ENCODE measurements around the gene NRP1.

Gene NRP1

DNA sequence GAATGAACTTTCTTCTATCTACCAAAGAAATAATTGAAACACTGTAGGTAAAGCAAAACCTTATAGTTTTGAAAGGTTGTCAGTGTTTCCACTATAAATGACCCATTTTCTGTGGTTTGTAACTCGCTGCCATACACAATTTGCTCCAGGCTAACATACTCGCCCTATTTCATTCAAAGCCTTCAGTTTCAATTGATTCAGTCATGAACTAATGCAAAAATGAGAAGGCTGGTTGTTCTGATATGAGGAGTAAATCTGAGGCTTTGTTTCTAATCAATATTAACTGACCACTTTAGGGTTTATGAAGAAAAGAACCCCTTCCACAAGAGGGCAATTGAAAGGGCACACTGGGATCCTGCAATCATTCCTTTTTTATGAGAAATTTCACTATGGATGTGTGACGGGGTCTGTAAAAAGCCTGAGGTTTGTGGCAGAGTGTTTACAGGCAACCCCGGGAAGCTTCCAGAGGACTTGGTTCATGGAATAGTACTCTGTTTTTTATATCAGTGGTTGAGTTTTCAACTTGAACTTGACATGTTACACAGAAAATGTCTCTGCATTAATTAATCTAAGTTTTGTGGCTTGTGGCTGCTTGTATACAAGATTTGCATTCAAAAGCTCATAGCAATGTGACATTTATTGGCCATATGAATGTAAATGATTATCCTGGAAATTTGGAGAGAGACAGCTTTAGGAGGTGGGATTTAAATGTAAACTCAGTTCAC lies 133.2 kb downstream of the NRP1 start:
- TF ChIP-seq ZFP30 (CRISPR knock-in tag; IDR thresholded peaks at IDR 0.05): no peak
- no peak for TF ChIP-seq ZNF8 (CRISPR knock-in tag; IDR thresholded peaks at IDR 0.05)
- no peak for TF ChIP-seq ZNF70 (CRISPR knock-in tag; IDR thresholded peaks at IDR 0.05)
- no peak for TF ChIP-seq ARNTL (CRISPR knock-in tag; IDR thresholded peaks at IDR 0.05; ENCODE audit: borderline replicate concordance, low read depth)
- no peak for TF ChIP-seq RARB (CRISPR knock-in tag; IDR thresholded peaks at IDR 0.05)
- no peak for TF ChIP-seq CSDC2 (CRISPR knock-in tag; IDR thresholded peaks at IDR 0.05)
- no peak for TF ChIP-seq PPARA (CRISPR knock-in tag; IDR thresholded peaks at IDR 0.05; ENCODE audit: borderline replicate concordance)
- no peak for TF ChIP-seq TCF4 (CRISPR knock-in tag; IDR thresholded peaks at IDR 0.05; ENCODE audit: borderline replicate concordance)
- TF ChIP-seq BACH2 (CRISPR knock-in tag; IDR thresholded peaks at IDR 0.05; ENCODE audit: borderline replicate concordance): no peak
- no peak for ATAC-seq

DNA sequence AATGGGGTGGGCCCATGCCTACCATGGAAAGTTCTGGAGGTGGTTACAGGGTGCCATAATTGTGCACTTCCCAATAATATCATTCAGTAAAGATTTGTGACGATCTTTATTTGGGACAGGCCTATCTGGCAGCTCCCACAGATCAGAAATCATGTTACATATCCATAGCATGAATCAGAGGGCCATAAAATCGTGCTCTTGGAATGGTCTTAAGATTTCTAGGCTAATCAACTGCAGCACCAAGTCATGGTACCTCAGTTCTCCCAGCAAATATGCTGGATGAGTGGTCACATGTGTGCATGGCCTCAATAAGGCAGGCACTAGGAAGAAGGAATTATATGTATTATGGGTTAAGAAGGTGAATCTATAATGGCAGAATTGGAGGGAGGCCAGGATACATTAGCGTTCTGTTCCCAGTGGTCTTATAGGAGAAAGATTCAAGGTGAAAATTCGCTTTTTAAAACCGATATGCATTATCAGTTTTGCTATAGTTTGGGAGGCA lies 134.7 kb downstream of the NRP1 start:
- TF ChIP-seq ISL1 (CRISPR knock-in tag; IDR thresholded peaks at IDR 0.05) (no peak), CSDC2 (CRISPR knock-in tag; IDR thresholded peaks at IDR 0.05) (no peak)

GRCh38 chr10:33198610-33199009 lies 135.9 kb downstream of the NRP1 start:
- ATAC-seq: no peak
- TF ChIP-seq ZFP3 (CRISPR knock-in tag; IDR thresholded peaks at IDR 0.05) (no peak), ESRRG (CRISPR knock-in tag; IDR thresholded peaks at IDR 0.05) (no peak), ISL1 (CRISPR knock-in tag; IDR thresholded peaks at IDR 0.05) (no peak), BACH2 (CRISPR knock-in tag; IDR thresholded peaks at IDR 0.05; ENCODE audit: borderline replicate concordance) (no peak), PATZ1 (CRISPR knock-in tag; IDR thresholded peaks at IDR 0.05; ENCODE audit: borderline replicate concordance) (no peak), TCF4 (CRISPR knock-in tag; IDR thresholded peaks at IDR 0.05; ENCODE audit: borderline replicate concordance) (no peak), ZC3H10 (CRISPR knock-in tag; IDR thresholded peaks at IDR 0.05) (no peak), SNAI2 (CRISPR knock-in tag; IDR thresholded peaks at IDR 0.05) (no peak)
- TF ChIP-seq, protein P1, sequence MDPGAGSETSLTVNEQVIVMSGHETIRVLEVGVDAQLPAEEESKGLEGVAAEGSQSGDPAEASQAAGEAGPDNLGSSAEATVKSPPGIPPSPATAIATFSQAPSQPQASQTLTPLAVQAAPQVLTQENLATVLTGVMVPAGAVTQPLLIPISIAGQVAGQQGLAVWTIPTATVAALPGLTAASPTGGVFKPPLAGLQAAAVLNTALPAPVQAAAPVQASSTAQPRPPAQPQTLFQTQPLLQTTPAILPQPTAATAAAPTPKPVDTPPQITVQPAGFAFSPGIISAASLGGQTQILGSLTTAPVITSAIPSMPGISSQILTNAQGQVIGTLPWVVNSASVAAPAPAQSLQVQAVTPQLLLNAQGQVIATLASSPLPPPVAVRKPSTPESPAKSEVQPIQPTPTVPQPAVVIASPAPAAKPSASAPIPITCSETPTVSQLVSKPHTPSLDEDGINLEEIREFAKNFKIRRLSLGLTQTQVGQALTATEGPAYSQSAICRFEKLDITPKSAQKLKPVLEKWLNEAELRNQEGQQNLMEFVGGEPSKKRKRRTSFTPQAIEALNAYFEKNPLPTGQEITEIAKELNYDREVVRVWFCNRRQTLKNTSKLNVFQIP (CRISPR knock-in tag; IDR thresholded peaks at IDR 0.05; ENCODE audit: borderline replicate concordance, low read depth): no peak
- TF ChIP-seq, protein P2, sequence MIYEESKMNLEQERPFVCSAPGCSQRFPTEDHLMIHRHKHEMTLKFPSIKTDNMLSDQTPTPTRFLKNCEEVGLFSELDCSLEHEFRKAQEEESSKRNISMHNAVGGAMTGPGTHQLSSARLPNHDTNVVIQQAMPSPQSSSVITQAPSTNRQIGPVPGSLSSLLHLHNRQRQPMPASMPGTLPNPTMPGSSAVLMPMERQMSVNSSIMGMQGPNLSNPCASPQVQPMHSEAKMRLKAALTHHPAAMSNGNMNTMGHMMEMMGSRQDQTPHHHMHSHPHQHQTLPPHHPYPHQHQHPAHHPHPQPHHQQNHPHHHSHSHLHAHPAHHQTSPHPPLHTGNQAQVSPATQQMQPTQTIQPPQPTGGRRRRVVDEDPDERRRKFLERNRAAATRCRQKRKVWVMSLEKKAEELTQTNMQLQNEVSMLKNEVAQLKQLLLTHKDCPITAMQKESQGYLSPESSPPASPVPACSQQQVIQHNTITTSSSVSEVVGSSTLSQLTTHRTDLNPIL (CRISPR knock-in tag; IDR thresholded peaks at IDR 0.05; ENCODE audit: low read depth): no peak

More for the DNA sequence above, 134.7 kb downstream of the NRP1 start:
- ATAC-seq: no peak

GRCh38 chr10:33196710-33197491 lies 137.6 kb downstream of the NRP1 start:
- no peak for ATAC-seq
- TF ChIP-seq TOX (CRISPR knock-in tag; IDR thresholded peaks at IDR 0.05; ENCODE audit: borderline replicate concordance): no peak
- no peak for TF ChIP-seq ZNF8 (CRISPR knock-in tag; IDR thresholded peaks at IDR 0.05)
- no peak for TF ChIP-seq ISL1 (CRISPR knock-in tag; IDR thresholded peaks at IDR 0.05)
- TF ChIP-seq RARB (CRISPR knock-in tag; IDR thresholded peaks at IDR 0.05): no peak
- TF ChIP-seq, protein P2 (CRISPR knock-in tag; IDR thresholded peaks at IDR 0.05; ENCODE audit: low read depth): no peak
- TF ChIP-seq TCF4 (CRISPR knock-in tag; IDR thresholded peaks at IDR 0.05; ENCODE audit: borderline replicate concordance): no peak
- TF ChIP-seq TSHZ2 (CRISPR knock-in tag; IDR thresholded peaks at IDR 0.05): no peak
- no peak for TF ChIP-seq ESRRG (CRISPR knock-in tag; IDR thresholded peaks at IDR 0.05)
- no peak for TF ChIP-seq SNAI2 (CRISPR knock-in tag; IDR thresholded peaks at IDR 0.05)
- TF ChIP-seq, protein P1 (CRISPR knock-in tag; IDR thresholded peaks at IDR 0.05; ENCODE audit: borderline replicate concordance, low read depth): no peak
- no peak for TF ChIP-seq ZFP3 (CRISPR knock-in tag; IDR thresholded peaks at IDR 0.05)
- TF ChIP-seq ZC3H10 (CRISPR knock-in tag; IDR thresholded peaks at IDR 0.05): no peak
- TF ChIP-seq PATZ1 (CRISPR knock-in tag; IDR thresholded peaks at IDR 0.05; ENCODE audit: borderline replicate concordance): no peak
